A673 (cell line): ENCODE results near the gene LY86. TPM values are rescaled to one million over a fixed set of nuclear protein-coding genes. Genes with fewer than 3 reads are reported as not detected.

Experiments used
- BruUV-seq: library from RNA; stranded (reverse); fragments of 400-500 nt; replicated peaks from 2 replicates; lab custom pipeline; 2021; lab: Mats Ljungman, UMichigan
- CTCF ChIA-PET: fragments of 300-600 bp; sonication (Branson Sonifier 250); formaldehyde crosslinking; loops from one replicate; lab custom pipeline; 2022; ENCODE audit warnings: antibody characterized with exemption; lab: Charles Lee
- POLR2A ChIA-PET: fragments of 300-600 bp; sonication (Branson Sonifier 250); formaldehyde crosslinking; loops from one replicate; lab custom pipeline; 2022; ENCODE audit warnings: antibody characterized with exemption; ENCODE audit not compliant: low non-redundant PET; lab: Charles Lee
- DNase-seq: peaks from one replicate; pipeline ENCODE4 v3.0.0-alpha.2; 2015; ENCODE audit warnings: low spot score
- H3K27ac ChIP-seq: fragments of 200-600 bp; sonication (generic); 2 replicates; pipeline ENCODE4 v1.5.1; 2016; ENCODE audit warnings: mixed run types, low read depth, mild to moderate bottlenecking, mixed read lengths, antibody characterized with exemption, low read length; ENCODE audit not compliant: poor library complexity, severe bottlenecking
- H3K27me3 ChIP-seq: fragments of 200-600 bp; sonication (generic); replicated peaks from 2 replicates; pipeline ENCODE4 v1.6.1; 2017; ENCODE audit warnings: mixed run types, low read depth, mild to moderate bottlenecking, mixed read lengths, antibody characterized with exemption, low read length; ENCODE audit not compliant: insufficient read depth, poor library complexity
- H3K36me3 ChIP-seq: fragments of 200-600 bp; sonication (generic); 2 replicates; pipeline ENCODE4 v1.6.1; 2016; ENCODE audit warnings: mixed run types, mild to moderate bottlenecking, mixed read lengths, antibody characterized with exemption, low read length; ENCODE audit not compliant: insufficient read depth, poor library complexity, severe bottlenecking
- H3K4me1 ChIP-seq: fragments of 200-600 bp; sonication (generic); 2 replicates; pipeline ENCODE4 v1.6.1; 2017; ENCODE audit warnings: mixed run types, mild to moderate bottlenecking, mixed read lengths, antibody characterized with exemption, low read length; ENCODE audit not compliant: insufficient read depth, poor library complexity, severe bottlenecking
- H3K4me3 ChIP-seq: fragments of 200-600 bp; sonication (generic); 2 replicates; pipeline ENCODE4 v1.5.1; 2016; ENCODE audit warnings: low read depth, mixed run types, mild to moderate bottlenecking, mixed read lengths, low read length; ENCODE audit not compliant: poor library complexity, severe bottlenecking
- H3K9me3 ChIP-seq: fragments of 200-600 bp; sonication (generic); 2 replicates; pipeline ENCODE4 v1.6.1; 2016; ENCODE audit warnings: mixed run types, low read depth, mild to moderate bottlenecking, mixed read lengths, antibody characterized with exemption, low read length; ENCODE audit not compliant: poor library complexity, severe bottlenecking
- CTCF ChIP-seq: fragments of 300-800, 200-600 bp; sonication (generic); conservative IDR thresholded peaks from 2 replicates; pipeline ENCODE4 v1.5.1; 2017; ENCODE audit warnings: low read depth, mild to moderate bottlenecking, antibody characterized with exemption, low read length, moderate library complexity, mixed read lengths
- EZH2 ChIP-seq: fragments of 200-600 bp; sonication (generic); IDR thresholded peaks from 2 replicates; pipeline ENCODE4 v1.6.1; 2017; ENCODE audit warnings: borderline replicate concordance, low read depth, mild to moderate bottlenecking, mixed read lengths, antibody characterized with exemption, low read length; ENCODE audit not compliant: poor library complexity, severe bottlenecking
- intact Hi-C: fragments of 100-400 bp; cut with micrococcal nuclease; formaldehyde crosslinking; loops from one replicate; pipeline ENCODE4 v1.10.0; 2022; ENCODE audit not compliant: unreplicated experiment
- total RNA-seq: library from RNA; stranded (reverse); gene quantifications from 2 replicates; pipeline ENCODE4 v1.2.3, GENCODE V29; 2021

Gene LY86
- total RNA-seq, 1 experiment from 2014 or later = not detected

DNA sequence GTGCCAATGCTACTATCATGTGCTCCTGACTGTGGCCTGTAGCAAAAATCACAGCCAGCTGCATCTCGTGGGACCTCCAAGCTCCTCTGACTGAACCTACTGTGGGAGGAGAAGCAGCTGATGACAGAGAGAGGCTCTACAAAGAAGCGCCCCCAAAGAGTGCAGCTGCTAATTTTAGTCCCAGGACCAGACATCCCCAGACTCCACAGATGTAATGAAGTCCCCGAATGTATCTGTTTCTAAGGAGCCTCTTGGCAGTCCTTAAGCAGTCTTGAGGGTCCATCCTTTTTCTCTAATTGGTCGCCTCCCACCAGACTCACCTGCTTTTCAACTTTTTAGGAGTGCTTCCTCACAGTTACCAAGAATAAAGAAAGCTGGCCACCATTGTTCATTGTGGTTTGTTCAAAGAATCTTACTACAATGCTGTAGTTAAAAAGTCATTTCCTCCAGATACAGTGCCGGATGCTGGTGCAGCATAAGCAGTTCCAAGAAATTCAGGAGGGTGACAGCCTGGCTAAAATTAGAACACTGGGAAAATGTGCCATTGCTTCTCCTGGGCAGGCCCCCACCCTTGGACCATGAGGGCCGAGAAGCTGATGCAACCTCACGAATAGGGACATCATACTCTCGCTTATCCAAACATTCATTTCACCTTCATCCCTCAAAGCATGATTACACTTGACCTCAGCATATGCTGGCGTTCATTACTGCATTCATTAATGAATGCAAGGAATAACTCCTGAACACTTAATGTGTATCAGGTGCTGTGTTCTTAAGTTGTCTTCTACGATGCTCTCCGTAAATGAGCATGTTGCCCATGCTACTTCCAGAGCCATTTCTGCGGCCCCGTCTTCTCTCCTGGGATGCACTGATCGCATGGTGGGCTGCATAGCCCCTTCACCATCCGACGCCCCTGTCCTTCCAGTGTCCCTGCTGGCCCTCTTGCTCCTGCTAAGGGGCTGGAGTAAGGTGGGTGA, 66.4 kb downstream of the LY86 start:
- CTCF ChIA-PET = no interaction called here
- no peak for DNase-seq
- no peaks in the 10 kb centered on the region for H3K27me3 ChIP-seq
- TF ChIP-seq CTCF (no peak), EZH2 (no peak)
- no peak overlapping the region for H3K27ac ChIP-seq
- intact Hi-C loops = no loop called here
- H3K4me1 ChIP-seq = no peaks in the 10 kb centered on the region
- no TSS peak for BruUV-seq
- no peak overlapping the region for H3K4me3 ChIP-seq
- POLR2A ChIA-PET = interaction anchor here (0.5 kb wide), 1 partner anchor 853 kb away, joined by 35 read pairs; no protein-coding TSS in a partner anchor
- H3K36me3 ChIP-seq = no peaks in the 10 kb centered on the region
- no peaks in the 10 kb centered on the region for H3K9me3 ChIP-seq

DNA sequence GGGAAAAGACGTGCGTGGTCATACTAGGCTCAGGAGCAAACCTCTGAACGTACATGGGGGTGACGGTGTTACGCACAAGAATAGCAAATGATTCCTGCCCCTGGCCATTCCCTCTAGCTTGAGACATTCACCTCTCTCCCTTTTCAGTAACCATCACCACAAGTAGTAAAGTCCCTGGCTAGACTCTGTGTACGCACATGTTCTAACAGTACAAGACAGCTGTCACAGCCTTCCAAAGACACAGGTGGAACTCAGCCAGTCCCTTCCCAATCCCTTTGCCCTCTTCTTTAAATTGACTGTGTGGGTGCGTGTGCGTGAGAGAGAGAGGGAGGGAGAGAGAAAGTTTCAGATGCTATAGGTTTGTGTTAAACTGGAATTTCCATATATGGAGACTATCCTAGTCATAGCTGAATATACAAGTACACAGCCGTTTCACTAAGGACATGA, 67.3 kb downstream of the LY86 start:
- TF ChIP-seq CTCF (no peak), EZH2 (no peak)
- Histone ChIP-seq H3K9me3 (no peaks in the 10 kb centered on the region), H3K4me1 (no peaks in the 10 kb centered on the region), H3K36me3 (no peaks in the 10 kb centered on the region), H3K27me3 (no peaks in the 10 kb centered on the region), H3K27ac (no peak overlapping the region), H3K4me3 (no peak overlapping the region)
- POLR2A ChIA-PET = no interaction called here
- BruUV-seq = no TSS peak
- no peak for DNase-seq
- CTCF ChIA-PET = no interaction called here
- intact Hi-C loops = no loop called here

DNA sequence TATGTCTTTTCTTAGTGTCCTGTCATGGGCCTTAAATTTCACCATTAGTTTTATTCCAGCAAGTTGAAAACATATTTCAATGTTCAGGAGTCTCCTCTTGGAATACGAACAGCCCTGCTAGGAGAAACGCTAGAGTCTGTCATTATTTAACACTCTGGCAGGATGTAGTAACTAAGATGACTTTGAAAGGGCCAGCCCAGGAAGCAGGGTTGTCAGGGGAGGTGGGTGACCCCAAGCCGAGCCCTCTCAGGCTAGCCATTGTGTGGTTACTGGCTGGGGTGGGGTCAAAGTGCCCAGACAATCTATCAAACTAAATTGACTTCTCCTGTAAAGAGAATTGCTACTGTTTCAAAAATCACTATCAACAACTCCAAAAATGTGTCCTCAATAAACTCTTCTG, 67.8 kb downstream of the LY86 start:
- CTCF ChIA-PET = no interaction called here
- Histone ChIP-seq H3K9me3 (no peaks in the 10 kb centered on the region), H3K27me3 (no peaks in the 10 kb centered on the region), H3K4me3 (no peak overlapping the region), H3K36me3 (no peaks in the 10 kb centered on the region), H3K4me1 (no peaks in the 10 kb centered on the region), H3K27ac (no peak overlapping the region)
- TF ChIP-seq CTCF = no peak
- TF ChIP-seq EZH2 = no peak
- no peak for DNase-seq
- POLR2A ChIA-PET = no interaction called here
- BruUV-seq = no TSS peak
- intact Hi-C loops = no loop called here
